HG02588 (cell line): Measurements from ENCODE around the gene FOXD2.

ENCODE experiments used
- ATAC-seq: cut with Tn5 transposase; IDR thresholded peaks from one replicate; pipeline ENCODE4 v1.9.1; 2021; ENCODE audit warnings: mild to moderate bottlenecking, moderate library complexity; ENCODE audit not compliant: unreplicated experiment

FOXD2 gene

DNA sequence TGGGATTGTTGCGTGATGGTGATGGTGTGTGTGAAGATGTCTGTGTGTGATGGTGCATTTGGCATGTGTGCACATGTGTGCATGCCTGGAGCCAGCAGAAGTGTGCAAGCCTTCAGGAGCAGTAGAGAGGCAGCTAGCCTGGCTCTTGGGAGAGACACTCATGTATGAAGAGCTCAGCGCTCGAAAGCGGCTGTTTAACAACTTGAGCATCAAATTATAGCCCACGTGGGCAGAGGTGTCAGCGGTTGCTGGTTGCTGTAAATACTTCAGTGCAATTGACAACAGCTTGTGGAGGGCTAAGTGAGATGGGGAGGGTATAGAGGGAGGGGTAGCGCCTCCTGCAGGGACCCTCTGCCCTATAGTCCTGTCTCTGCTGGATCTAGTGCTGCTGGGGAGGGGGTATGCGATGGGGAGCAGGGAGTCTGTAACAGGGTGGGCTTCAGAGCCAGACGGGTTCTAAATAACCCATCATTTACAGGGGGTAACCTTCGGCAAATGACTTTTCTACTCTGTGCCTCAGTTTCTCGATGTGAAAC lies 21.5 kb downstream of the FOXD2 start:
- ATAC-seq: no peak

DNA sequence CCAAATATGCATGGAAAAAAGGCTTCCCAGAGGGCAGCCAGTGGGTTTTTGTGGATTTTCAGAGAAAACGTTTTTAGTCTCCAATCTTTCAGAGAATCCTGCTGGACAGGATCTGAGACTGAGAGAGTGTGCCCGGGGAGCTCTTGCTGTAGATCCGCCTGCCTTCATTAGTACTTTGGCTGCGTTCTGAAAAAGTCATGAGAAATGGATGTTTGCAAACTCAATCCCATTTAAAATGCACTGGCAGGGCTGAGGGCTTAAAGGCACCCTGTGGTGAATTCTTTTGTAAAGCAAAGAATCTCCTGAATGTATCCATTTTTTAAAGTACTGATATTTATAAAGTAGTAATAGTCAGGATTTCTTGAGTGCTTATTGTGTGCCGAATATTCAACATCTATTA lies 22.2 kb downstream of the FOXD2 start:
- no peak for ATAC-seq

DNA sequence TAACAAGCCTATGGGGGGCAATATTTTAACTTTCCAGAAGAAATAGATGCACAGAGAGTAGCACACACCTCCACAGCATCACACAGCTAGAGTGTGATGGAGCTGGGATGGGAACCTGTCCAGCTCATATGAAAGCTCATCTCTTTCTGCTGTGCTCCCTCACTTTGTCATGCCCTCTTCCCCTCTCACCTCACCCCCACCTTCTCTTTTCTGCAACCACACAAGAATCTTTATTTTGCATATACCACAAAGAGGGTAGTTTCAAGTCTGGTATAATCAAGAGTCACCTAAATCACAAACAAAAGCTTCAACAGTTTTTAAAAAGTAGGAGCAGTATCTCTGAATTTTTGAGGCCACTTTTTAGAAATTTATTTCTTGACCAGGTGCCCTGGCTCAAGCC lies 22.6 kb downstream of the FOXD2 start:
- ATAC-seq: no peak

DNA sequence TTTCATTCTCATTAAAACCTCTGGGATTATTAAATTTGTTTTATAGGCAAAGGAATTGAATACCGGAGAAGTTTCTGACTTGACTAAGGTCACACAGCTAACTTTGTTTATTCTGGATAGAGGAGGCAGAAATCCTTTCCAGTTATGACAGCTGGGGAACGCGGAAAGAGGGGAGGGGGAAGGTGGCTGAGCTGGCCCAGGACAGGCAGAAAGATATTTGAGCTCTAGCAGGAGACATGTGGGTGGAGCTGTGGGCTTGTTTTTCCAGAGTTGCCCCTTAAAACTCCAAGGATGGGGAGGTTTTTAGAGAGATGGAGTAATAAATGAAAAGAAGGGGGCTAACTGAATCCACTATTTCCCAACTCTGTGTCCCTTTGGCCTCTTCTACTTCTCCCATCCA lies 27.8 kb downstream of the FOXD2 start:
- ATAC-seq: no peak

DNA sequence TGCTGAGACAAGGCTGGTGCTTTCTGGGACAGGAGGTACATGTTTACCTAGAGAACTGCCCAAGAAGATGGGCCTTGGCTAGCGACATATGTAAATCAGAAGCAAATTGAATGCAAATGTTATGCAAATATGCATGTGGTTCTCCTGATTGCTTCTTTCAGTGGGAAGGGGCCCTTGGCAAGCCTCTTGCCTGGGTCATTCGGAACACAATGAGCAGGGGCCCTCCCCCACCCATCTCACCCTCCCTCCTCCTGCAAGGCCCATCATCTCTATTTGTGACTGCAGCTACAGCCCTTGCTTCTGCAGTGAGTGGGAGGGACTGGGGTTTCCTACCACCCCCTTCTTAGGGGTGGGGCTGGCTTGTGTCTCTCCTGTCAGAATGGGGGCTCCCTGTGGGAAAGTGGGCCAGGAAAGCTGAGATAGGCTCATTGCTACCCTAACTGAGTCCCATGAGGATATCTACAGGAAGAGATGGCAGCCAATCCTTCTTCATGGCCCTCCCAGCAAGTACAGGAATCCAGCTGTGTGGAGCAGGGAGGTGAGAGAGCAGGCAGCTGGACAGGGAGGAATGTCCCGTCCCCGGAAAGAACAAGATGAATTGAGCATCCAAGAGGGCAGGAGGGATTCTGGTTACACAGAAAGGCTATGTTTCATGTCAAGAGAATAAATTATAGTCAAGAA lies 31.0 kb downstream of the FOXD2 start:
- no peak for ATAC-seq

DNA sequence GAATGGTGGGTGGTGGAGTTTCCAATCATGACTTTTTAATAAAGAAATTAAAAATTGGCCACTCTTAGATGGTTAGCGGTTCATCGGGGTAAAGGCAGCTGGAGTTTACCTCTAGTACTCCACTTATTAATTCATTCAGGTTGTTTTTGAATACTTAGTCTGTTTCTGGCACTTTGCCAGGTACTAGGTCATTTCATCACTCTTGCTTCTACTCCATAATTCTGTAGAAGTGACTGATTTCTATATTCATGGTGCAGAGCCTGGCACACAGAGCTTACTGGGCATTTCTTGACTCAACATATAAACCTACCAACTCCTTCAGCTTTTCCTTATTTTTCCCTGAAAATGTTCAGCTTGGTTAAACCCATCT lies 31.5 kb downstream of the FOXD2 start:
- ATAC-seq: no peak

DNA sequence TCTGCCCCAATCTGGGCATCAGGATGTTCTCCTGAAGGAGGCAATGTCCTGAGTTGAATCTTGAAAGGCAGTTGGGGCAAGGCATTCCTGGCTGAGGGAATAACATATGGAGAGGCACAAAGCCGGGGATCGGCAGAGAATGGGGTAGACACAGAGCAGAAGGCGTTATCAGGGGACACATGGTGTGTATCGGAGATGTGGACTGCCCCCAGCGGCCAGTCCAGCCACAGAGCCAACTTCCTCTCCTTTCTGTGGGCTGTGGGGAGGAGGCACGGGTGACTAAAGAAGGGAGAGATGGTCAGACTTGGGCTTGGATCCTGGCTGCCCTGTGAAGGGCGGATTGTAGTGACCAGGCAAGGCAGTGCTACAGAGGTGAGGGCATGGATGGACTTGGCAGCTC lies 32.1 kb downstream of the FOXD2 start:
- ATAC-seq: no peak

DNA sequence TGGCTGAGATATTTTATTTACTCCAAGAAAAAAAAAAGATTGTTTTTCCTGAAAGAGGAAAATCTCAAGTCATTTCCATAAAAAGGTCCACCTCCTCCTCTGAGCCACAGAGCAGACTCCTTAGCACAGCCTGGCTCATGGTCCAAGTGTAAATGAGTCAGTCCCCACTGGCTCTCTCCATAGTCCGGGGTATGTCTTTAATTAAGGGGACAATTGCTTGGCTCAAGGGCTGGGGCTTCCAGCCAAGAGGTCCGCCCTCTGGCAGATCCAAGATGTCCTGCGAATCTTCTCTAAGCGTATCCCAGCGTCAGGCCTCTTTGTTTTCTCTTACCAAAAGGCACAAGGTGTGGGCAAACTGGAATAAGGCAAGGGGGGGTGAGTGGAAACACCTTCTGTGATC lies 33.3 kb downstream of the FOXD2 start:
- ATAC-seq: no peak

DNA sequence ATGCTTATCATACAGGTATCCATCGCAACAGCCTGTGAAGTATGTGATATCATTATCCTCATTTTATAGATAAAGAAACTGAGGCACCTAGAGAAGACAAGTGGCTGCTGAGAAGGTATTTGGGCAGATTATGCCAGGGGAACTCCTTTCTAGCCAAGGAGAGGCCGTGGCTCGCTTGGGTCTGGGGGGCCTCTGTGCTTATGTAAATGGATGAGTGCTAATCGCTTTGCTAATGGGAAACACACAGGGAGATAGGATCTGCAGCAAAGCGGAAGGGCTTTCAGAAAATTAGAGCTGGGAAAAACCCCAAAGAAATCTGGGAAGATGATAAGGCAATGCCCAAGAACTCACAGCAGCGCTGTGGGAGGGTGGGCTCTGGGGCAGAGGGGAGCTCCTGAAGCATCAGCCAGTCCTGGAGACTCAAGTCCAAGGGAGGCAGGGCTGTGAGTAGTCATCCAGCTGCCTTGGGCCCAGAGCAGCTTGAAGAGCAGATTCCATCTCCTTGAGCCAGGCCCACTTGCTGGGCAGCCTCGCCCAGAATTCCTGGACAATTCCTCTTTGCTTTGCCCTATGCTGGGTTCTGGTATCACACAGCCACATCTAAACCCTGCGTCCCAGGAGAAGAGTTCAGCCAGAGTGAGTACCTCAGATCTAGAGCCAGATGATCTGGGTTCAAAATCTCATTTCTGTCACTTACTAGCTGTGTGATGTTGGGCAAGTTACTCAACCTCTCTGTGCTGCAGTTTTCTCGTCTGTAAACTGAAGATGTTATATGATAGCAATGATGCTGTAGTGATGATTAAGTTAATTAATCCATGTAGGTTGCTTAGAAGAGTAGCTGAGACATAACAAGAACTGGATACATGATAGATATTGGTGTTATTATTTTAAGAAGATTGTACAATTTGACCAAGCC lies 36.7 kb downstream of the FOXD2 start:
- ATAC-seq: no peak

DNA sequence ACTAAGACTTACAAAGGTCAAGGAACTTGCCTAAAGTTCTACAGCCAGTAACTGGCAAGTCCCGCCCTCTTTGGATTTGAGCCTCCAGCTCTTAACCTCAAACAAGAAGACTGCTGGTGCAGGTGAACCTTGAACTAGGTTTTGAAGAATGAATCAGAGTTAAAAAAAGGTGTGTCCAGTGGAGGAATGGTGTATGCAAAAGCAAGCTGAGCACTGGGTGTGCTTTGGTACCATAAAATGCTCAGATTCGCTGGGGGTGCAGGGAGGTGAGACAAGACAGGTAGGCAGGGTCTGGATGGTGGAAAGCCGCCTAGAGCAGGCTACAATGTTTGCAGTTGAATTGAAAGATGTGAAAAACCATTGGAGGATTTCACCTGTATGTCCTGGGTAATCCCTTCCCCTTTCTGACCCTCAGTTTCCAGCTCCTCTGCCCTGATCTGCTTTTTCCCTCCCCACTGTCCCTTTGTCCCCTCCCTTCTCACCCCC lies 39.8 kb downstream of the FOXD2 start:
- ATAC-seq: no peak

DNA sequence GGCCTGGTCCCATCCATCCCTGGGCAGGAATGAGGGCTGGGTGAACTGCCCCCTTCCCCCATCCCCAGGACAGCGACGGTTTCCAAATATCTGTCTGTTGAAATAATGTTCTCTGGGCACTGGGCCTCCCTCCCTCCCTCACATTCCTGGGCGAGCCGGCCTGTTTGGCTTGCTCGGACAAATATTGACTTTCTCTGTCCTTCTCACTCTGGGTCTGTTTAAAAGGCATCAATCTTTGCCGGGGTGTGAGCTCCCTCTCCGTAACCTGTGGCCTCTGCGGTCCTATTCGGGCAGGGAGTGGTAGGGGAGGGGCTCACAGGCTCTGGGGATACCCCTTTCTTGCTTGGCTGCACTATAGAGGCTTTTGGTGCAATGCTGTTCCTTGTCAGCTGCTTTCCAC lies 40.2 kb downstream of the FOXD2 start:
- no peak for ATAC-seq

DNA sequence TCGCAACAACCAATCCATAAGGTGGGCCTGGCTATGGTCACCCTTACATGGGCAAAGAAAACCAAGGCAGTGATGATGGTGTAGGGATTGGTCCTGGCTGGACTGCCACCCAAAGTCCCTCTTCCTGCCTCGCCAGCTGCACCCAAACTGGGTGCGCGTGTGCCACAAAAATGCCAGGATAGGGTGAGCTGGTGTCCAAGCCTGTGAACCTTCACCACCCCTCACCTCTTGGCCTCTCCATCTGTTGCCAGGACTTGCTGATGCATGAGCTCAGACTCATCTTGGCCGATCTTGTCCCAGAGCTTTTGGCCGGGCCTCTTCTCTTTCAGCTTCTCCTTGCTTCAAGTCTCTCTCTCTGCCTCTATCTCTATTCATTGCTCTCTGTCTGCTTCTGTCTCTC lies 41.8 kb downstream of the FOXD2 start:
- no peak for ATAC-seq

DNA sequence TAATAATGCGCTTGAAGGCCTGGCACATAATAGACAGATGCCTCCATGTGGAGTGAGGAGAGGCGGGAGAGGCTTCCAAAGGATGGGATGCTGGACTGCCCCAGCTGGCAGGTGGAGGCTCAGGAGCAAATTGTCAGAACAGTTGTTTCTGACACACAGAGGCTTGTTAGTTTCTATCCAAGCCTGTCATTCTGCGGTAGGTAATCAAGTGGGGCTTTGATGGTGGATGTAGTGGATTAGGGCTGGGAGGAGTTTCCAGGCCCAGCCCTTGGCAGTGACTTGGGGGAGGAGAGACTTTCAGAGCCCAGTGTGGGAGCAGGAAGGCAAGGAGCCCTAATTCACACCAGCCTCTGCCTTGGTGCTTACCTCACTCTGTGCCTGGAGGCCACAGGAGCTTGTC lies 44.1 kb downstream of the FOXD2 start:
- ATAC-seq: no peak

DNA sequence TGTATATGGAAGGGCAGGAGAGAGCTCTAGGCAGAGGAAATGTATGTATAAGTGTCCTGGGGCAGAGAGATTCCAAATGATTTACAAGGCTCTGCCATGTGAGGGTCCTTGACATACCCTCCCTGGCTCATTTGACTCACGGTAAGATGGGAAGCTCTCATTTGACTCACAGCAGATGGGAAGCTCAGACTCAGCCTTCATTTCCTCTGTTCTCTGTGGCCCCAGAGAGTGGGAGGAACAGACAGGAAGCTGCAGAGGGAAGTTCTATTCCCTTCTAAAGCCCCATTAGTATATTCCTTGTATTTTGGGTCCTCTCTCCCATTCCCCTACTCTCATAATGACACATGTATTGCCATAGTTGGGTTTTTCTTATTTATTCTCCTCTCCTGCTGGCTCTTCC lies 44.9 kb downstream of the FOXD2 start:
- no peak for ATAC-seq

DNA sequence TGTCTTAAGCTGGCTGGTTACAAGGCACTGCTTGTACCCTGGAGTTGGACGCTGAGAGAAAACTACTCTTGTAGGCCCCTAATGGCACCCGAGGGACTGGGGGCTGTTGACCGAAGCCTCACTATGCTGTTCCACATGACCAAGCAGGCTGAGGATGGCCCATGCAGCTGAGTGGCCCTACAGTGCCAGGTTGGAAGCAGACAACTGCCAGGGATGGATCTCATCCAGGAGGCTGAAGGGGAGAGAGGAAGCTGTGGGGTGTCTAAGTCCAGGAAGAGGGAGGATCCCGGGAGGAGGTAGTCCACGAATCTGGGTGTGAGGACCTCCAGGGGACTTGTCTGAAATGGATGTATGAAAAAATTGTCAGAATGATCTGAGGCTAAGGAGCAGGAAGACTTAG lies 45.8 kb downstream of the FOXD2 start:
- no peak for ATAC-seq

DNA sequence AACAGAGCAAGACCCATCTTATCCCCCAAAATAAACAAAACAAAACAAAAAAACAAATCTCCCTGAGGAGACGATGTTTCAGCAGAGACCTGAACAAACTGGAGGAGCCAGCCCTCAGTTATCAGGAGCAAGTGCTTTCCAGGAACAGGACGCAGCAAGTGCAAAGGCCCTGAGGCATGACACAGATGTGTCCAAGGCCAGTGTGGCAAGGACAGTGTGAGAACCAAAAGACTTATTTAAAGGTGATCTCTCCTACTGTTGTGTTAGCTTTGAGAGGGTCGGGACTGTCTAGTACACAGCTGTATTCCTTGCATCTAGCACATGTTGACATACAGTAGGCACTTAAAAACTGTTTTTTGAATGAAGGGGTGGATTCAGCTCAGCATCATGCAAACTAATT lies 48.0 kb downstream of the FOXD2 start:
- ATAC-seq: no peak

DNA sequence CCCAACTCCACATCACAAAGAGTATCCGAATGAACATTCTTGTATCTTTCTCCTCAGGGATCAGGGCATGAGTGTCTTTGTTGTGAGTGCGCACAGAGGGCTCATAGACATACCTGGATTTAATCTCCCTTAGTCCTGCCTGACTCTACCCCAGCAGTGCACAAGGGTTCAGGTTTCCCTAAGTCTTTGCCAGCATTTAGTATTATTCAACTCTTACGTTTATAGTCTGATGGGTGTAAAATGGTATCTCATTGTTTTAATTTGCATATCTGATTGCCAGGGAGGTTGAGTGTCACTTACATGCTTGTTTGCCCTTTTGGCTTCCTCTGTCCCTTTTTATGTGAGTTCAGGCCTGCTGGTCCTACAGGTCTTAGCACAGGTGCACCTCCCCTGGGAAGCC lies 49.5 kb downstream of the FOXD2 start:
- ATAC-seq: no peak

DNA sequence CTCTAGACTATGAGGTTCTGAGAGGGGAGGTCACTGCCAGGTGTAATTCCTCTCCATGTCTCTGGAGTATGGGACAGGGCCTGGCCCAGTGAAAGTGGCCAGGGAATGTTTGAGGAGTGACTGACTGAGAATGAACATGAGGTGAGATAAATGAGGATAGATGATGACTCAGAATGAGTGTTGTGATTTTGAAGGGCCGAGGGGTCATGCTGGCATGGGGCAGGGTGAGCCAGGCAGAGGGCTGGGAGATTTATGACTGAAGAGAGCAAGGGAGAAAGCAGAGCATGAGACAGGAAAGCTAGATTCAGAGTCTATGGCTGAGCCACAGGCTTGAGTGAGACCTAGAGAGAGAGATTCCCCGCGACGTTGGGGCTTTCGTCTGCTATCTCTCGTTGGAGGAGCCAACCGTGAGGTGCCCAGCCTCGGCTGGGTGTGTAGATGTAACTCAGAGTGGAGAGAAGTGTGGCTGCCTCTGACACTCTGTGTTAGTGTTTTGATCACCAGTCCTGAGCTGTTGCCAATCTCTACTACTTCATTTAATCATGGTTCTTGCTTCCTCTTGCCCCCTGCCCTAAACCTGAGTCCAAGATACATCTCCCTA lies 50.1 kb downstream of the FOXD2 start:
- ATAC-seq: no peak
